Spinal cord (tissue), 4 donors: Measurements from ENCODE around the gene CDH20. TPM values are rescaled to one million over a fixed set of nuclear protein-coding genes. Genes with fewer than 3 reads are reported as not detected.

Source experiments
- polyA plus RNA-seq, 2 donors: library from polyadenylated mRNA; unstranded; fragments of 120-200 nt; gene quantifications; one replicate each; pipeline ENCODE4 v1.2.1, GENCODE V29; 2013; ENCODE audit not compliant: insufficient read length in 2 of 2
- small RNA-seq: library from RNA; depleted of rRNA; stranded (forward); fragments of <200 nt; gene quantifications from one replicate; pipeline ENCODE3, GENCODE V24; 2014; ENCODE audit warnings: low replicate concordance
- total RNA-seq, 2 donors: library from RNA; depleted of rRNA in 1 of 2; stranded (reverse); fragments of 120-200 nt in 1 of 2; fragments of >200 nt in 1 of 2; gene quantifications; one replicate each; pipeline versions ENCODE4 v1.2.3 to v1.2.4, GENCODE V29; 2013 to 2014

Gene CDH20
- total and polyA plus RNA-seq, 4 donors, result 17.2 to 42.9 (median 31.3) TPM

Small RNA genes within 50 kb of the gene (small RNA-seq; reads per million reads assigned to genes)
- not detected for gene RNU6-116P
